AG04449 (cell line): ENCODE results near the gene TYRO3.

Source experiments
- CTCF ChIA-PET: fragments of 350-600 bp; formaldehyde crosslinking; extraction: SDS; loops from one replicate; lab custom pipeline; 2021; ENCODE audit warnings: antibody characterized with exemption; lab: Yijun Ruan, JAX
- POLR2A ChIA-PET: fragments of 400-600, 350-600 bp; formaldehyde crosslinking; extraction: SDS; loops from one replicate; lab custom pipeline; 2020; ENCODE audit warnings: antibody characterized with exemption, inconsistent platforms; lab: Yijun Ruan, JAX
- DNase-seq: peaks from one replicate; pipeline ENCODE4 v3.0.0-alpha.2; 2010; ENCODE audit warnings: low read depth, low spot score
- H3K4me3 ChIP-seq: 2 replicates; pipeline ENCODE4 v1.5.1; 2011; ENCODE audit warnings: low read depth, mild to moderate bottlenecking, control low read depth, low read length
- CTCF ChIP-seq: IDR thresholded peaks from one replicate; pipeline ENCODE4 v1.5.1; 2011; ENCODE audit warnings: mild to moderate bottlenecking, moderate library complexity, low read length, control low read depth, inconsistent platforms; ENCODE audit not compliant: insufficient read depth; ENCODE audit errors: missing control alignments

The TYRO3 gene

GRCh38 chr15:41571948-41572347, 12.9 kb downstream of the TYRO3 start:
- CTCF ChIA-PET, result interaction anchor here (0.8 to 1.2 kb wide), 3 partner anchors 8 to 14 kb away, joined by 3 to 5 read pairs (median 3); no protein-coding TSS in a partner anchor
- TF ChIP-seq CTCF, result no peak

GRCh38 chr15:41572866-41573265, 13.9 kb downstream of the TYRO3 start:
- H3K4me3 ChIP-seq, result no peak overlapping the region
- ChIA-PET POLR2A (interaction anchor here (0.8 kb wide), 1 partner anchor 13 kb away, joined by 4 read pairs; no protein-coding TSS in a partner anchor), CTCF (no interaction called here)
- DNase-seq, result no peak
- TF ChIP-seq CTCF, result no peak

More at GRCh38 chr15:41571948-41572347, 12.9 kb downstream of the TYRO3 start:
- H3K4me3 ChIP-seq, result no peak overlapping the region
- POLR2A ChIA-PET, result no interaction called here
- no peak for DNase-seq

- TF ChIP-seq CTCF, result no peak
- ChIA-PET CTCF (no interaction called here), POLR2A (no interaction called here)
- H3K4me3 ChIP-seq, result no peak overlapping the region
- no peak for DNase-seq
Measured at GRCh38 chr15:41573396-41573795, 14.4 kb downstream of the TYRO3 start.

GRCh38 chr15:41574158-41574557, 15.1 kb downstream of the TYRO3 start:
- no peak for DNase-seq
- no peak for TF ChIP-seq CTCF
- POLR2A ChIA-PET, result no interaction called here
- CTCF ChIA-PET, result interaction anchor here (2.7 kb wide), 1 partner anchor 108 kb away, joined by 8 read pairs; no protein-coding TSS in a partner anchor
- no peak overlapping the region for H3K4me3 ChIP-seq

- no peak for DNase-seq
- POLR2A ChIA-PET, result no interaction called here
- no peak overlapping the region for H3K4me3 ChIP-seq
- CTCF ChIA-PET, result interaction anchor here (2.7 kb wide), 1 partner anchor 109 kb away, joined by 8 read pairs; no protein-coding TSS in a partner anchor
- TF ChIP-seq CTCF, result no peak
Measured at GRCh38 chr15:41575282-41575681, 16.3 kb downstream of the TYRO3 start.

- POLR2A ChIA-PET, result no interaction called here
- no peak overlapping the region for H3K4me3 ChIP-seq
- DNase-seq, result no peak
- CTCF ChIA-PET, result interaction anchor here (1.1 to 1.7 kb wide), 2 partner anchors 20 to 146 kb away, joined by 4 read pairs; no protein-coding TSS in a partner anchor
- no peak for TF ChIP-seq CTCF
Measured at GRCh38 chr15:41577863-41578735, 19.1 kb downstream of the TYRO3 start.
